Peyer's patch (tissue), 4 donors: ENCODE results near the gene OTUD1. TPM values are rescaled to one million over a fixed set of nuclear protein-coding genes. Genes with fewer than 3 reads are reported as not detected.

ENCODE experiments used
- DNase-seq, 3 donors: peaks; one replicate each; pipeline ENCODE4 v3.0.0-alpha.2; 2017 to 2019
- H3K27ac ChIP-seq, 4 donors: fragments of 200-600 bp; sonication (generic); one replicate each; pipeline ENCODE4 v1.5.1; 2016 to 2019
- H3K27me3 ChIP-seq, 2 donors: fragments of 200-600 bp; sonication (generic); one replicate each; pipeline ENCODE4 v1.5.1; 2019
- H3K36me3 ChIP-seq, 3 donors: fragments of 200-600 bp; sonication (generic); one replicate each; pipeline ENCODE4 v1.5.1; 2016 to 2019
- H3K4me1 ChIP-seq, 4 donors: fragments of 200-600 bp; sonication (generic); one replicate each; pipeline ENCODE4 v1.5.1; 2016 to 2019
- H3K4me3 ChIP-seq, 4 donors: fragments of 200-600 bp; sonication (generic); 1 replicate in 3 of 4; 2 replicates in 1 of 4; pipeline ENCODE4 v1.5.1; 2016 to 2019; ENCODE audit warnings: mild to moderate bottlenecking in 1 of 4
- H3K9me3 ChIP-seq, 4 donors: fragments of 200-600 bp; sonication (generic); one replicate each; pipeline ENCODE4 v1.5.1; 2016 to 2019; ENCODE audit warnings: mild to moderate bottlenecking in 1 of 4
- CTCF ChIP-seq, 6 experiments: fragments of 450-650 bp in 4 of 6; fragments of 200-600 bp in 2 of 6; sonication (generic) in 1 of 6; IDR thresholded peaks; one replicate each; pipeline ENCODE4 v1.5.1; 2017 to 2019; ENCODE audit warnings: antibody characterized with exemption in 6 of 6, mild to moderate bottlenecking in 3 of 6, moderate library complexity in 1 of 6
- POLR2A ChIP-seq, 2 donors: fragments of 450-650 bp; IDR thresholded peaks; one replicate each; pipeline ENCODE4 v1.5.1; 2017; ENCODE audit warnings: antibody characterized with exemption in 2 of 2, mild to moderate bottlenecking in 2 of 2, moderate library complexity in 2 of 2
- total RNA-seq, 4 donors: library from RNA; depleted of rRNA; stranded (reverse); fragments of >200 nt; gene quantifications; one replicate each; pipeline ENCODE4 v1.1.0, GENCODE V29; 2016

Gene OTUD1
- total RNA-seq, 4 donors from 2014 or later = 5.8 to 11.2 (median 8.3) TPM

- Histone ChIP-seq H3K4me3 (no peak overlapping the region), H3K4me1 (no peaks in the 10 kb centered on the region), H3K9me3 (no peaks in the 10 kb centered on the region), H3K27me3 (no peaks in the 10 kb centered on the region), H3K27ac (no peak overlapping the region), H3K36me3 (no peaks in the 10 kb centered on the region)
- no peak for DNase-seq
- TF ChIP-seq CTCF (IDR thresholded peaks at IDR 0.05) (no peak), POLR2A (IDR thresholded peaks at IDR 0.05) (no peak)
These were observed 39.2 kb upstream of the OTUD1 start for GRCh38 chr10:23399701-23400144.

GRCh38 chr10:23402856-23403255 lies 36.0 kb upstream of the OTUD1 start:
- TF ChIP-seq CTCF (IDR thresholded peaks at IDR 0.05) (no peak), POLR2A (IDR thresholded peaks at IDR 0.05) (no peak)
- DNase-seq = no peak
- H3K4me3 ChIP-seq = no peak overlapping the region
- H3K9me3 ChIP-seq = no peaks in the 10 kb centered on the region
- no peaks in the 10 kb centered on the region for H3K27me3 ChIP-seq
- H3K4me1 ChIP-seq = no peaks in the 10 kb centered on the region
- no peaks in the 10 kb centered on the region for H3K36me3 ChIP-seq
- H3K27ac ChIP-seq = no peak overlapping the region

GRCh38 chr10:23403278-23403677 lies 35.6 kb upstream of the OTUD1 start:
- TF ChIP-seq POLR2A (IDR thresholded peaks at IDR 0.05) = no peak
- H3K27ac ChIP-seq = no peak overlapping the region
- H3K4me3 ChIP-seq = no peak overlapping the region
- no peaks in the 10 kb centered on the region for H3K27me3 ChIP-seq
- H3K4me1 ChIP-seq = no peaks in the 10 kb centered on the region
- H3K9me3 ChIP-seq = no peaks in the 10 kb centered on the region
- no peaks in the 10 kb centered on the region for H3K36me3 ChIP-seq
- no peak for DNase-seq

- H3K9me3 ChIP-seq = no peaks in the 10 kb centered on the region
- no peak for TF ChIP-seq POLR2A (IDR thresholded peaks at IDR 0.05)
- TF ChIP-seq CTCF (IDR thresholded peaks at IDR 0.05) = no peak
- no peaks in the 10 kb centered on the region for H3K27me3 ChIP-seq
- no peaks in the 10 kb centered on the region for H3K36me3 ChIP-seq
- no peak overlapping the region for H3K27ac ChIP-seq
- H3K4me3 ChIP-seq = no peak overlapping the region
- no peak for DNase-seq
- H3K4me1 ChIP-seq = no peaks in the 10 kb centered on the region
These were observed 35.2 kb upstream of the OTUD1 start for GRCh38 chr10:23403719-23404118.

GRCh38 chr10:23404461-23404980 lies 34.4 kb upstream of the OTUD1 start:
- no peaks in the 10 kb centered on the region for H3K4me1 ChIP-seq
- no peaks in the 10 kb centered on the region for H3K27me3 ChIP-seq
- no peak for DNase-seq
- no peaks in the 10 kb centered on the region for H3K9me3 ChIP-seq
- H3K27ac ChIP-seq = no peak overlapping the region
- H3K4me3 ChIP-seq = no peak overlapping the region
- H3K36me3 ChIP-seq = no peaks in the 10 kb centered on the region
- TF ChIP-seq POLR2A (IDR thresholded peaks at IDR 0.05) (no peak), CTCF (IDR thresholded peaks at IDR 0.05) (no peak)

- TF ChIP-seq CTCF (IDR thresholded peaks at IDR 0.05) = no peak
- DNase-seq = no peak
- no peaks in the 10 kb centered on the region for H3K9me3 ChIP-seq
These were observed 33.3 kb upstream of the OTUD1 start for GRCh38 chr10:23405540-23405939.

More at GRCh38 chr10:23405540-23405939, 33.3 kb upstream of the OTUD1 start:
- Histone ChIP-seq H3K27ac (no peak overlapping the region), H3K36me3 (no peaks in the 10 kb centered on the region), H3K4me1 (no peaks in the 10 kb centered on the region), H3K4me3 (no peak overlapping the region), H3K27me3 (no peaks in the 10 kb centered on the region)
